SKM-1 treated with dmso at 0.1 percent for 144 hours (cell line): ENCODE results near the gene RASA3.

Experiments
- DNase-seq: peaks from one replicate; lab custom pipeline; 2025; ENCODE audit not compliant: unreplicated experiment; lab: John Stamatoyannopoulos, UW

Gene RASA3

GRCh38 chr13:114069376-114070097 lies 62.9 kb downstream of the RASA3 start:
- DNase-seq = no peak

- DNase-seq = peak; percentile 37
Measured at GRCh38 chr13:114068656-114069318, 63.6 kb downstream of the RASA3 start.

- DNase-seq = no peak
Measured at GRCh38 chr13:114067886-114068651, 64.4 kb downstream of the RASA3 start.

- peak; percentile 55 for DNase-seq
Measured at GRCh38 chr13:114067381-114067885, 65.0 kb downstream of the RASA3 start.

- DNase-seq = no peak
Measured at GRCh38 chr13:114066956-114067355, 65.5 kb downstream of the RASA3 start.

- DNase-seq = no peak
Measured at GRCh38 chr13:114065926-114066774, 66.3 kb downstream of the RASA3 start.

- DNase-seq = peak; percentile 91
Measured at GRCh38 chr13:114065141-114065925, 67.1 kb downstream of the RASA3 start.

GRCh38 chr13:114064450-114065140 lies 67.8 kb downstream of the RASA3 start:
- DNase-seq = no peak

GRCh38 chr13:114063545-114064449 lies 68.6 kb downstream of the RASA3 start:
- DNase-seq = peak; percentile 30

- peak; percentile 87 for DNase-seq
Measured at GRCh38 chr13:114062754-114063153, 69.7 kb downstream of the RASA3 start.

GRCh38 chr13:114062341-114062740 lies 70.1 kb downstream of the RASA3 start:
- DNase-seq = no peak

- DNase-seq = no peak
Measured at GRCh38 chr13:114061744-114062143, 70.7 kb downstream of the RASA3 start.

GRCh38 chr13:114061047-114061446 lies 71.4 kb downstream of the RASA3 start:
- DNase-seq = no peak

GRCh38 chr13:114059946-114060860 lies 72.2 kb downstream of the RASA3 start:
- DNase-seq = no peak

- no peak for DNase-seq
Measured at GRCh38 chr13:114059428-114059827, 73.0 kb downstream of the RASA3 start.

GRCh38 chr13:114058051-114058867 lies 74.2 kb downstream of the RASA3 start:
- DNase-seq = no peak
